Gastrocnemius medialis (tissue), 4 donors: Measurements from ENCODE around the gene C13orf46. TPM values are rescaled to one million over a fixed set of nuclear protein-coding genes. Genes with fewer than 3 reads are reported as not detected.
A peak's percentile ranks its signal among the peaks of the same experiment; 100 is the strongest.

ENCODE experiments used
- ATAC-seq, 2 donors: fragments of 150-250 bp; one replicate each; pipeline ENCODE4 v1.9.1; 2016
- DNase-seq, 2 donors: peaks; one replicate each; pipeline ENCODE4 v3.0.0-alpha.2; 2019
- H3K27ac ChIP-seq, 4 donors: fragments of 200-600 bp; sonication (generic); 1 replicate in 1 of 4; 2 replicates in 3 of 4; pipeline ENCODE4 v1.5.1; 2016 to 2018; ENCODE audit warnings: mild to moderate bottlenecking in 2 of 4, moderate library complexity in 1 of 4
- H3K27me3 ChIP-seq, 3 donors: fragments of 200-600 bp; sonication (generic) in 2 of 3; 1 replicate in 1 of 3; 2 replicates in 2 of 3; pipeline versions ENCODE4 v1.5.1 to v1.6.0; 2016 to 2019; ENCODE audit warnings: mild to moderate bottlenecking in 1 of 3, moderate library complexity in 1 of 3
- H3K36me3 ChIP-seq, 2 donors: fragments of 200-600 bp; sonication (generic) in 1 of 2; one replicate each; pipeline ENCODE4 v1.5.1; 2017 to 2018
- H3K4me1 ChIP-seq, 2 donors: fragments of 200-600 bp; sonication (generic) in 1 of 2; one replicate each; pipeline ENCODE4 v1.5.1; 2016 to 2017; ENCODE audit warnings: mild to moderate bottlenecking in 2 of 2
- H3K4me3 ChIP-seq, 4 donors: fragments of 200-600 bp; sonication (generic) in 3 of 4; 1 replicate in 1 of 4; 2 replicates in 3 of 4; pipeline ENCODE4 v1.5.1; 2016 to 2019; ENCODE audit warnings: mild to moderate bottlenecking in 2 of 4
- H3K9me3 ChIP-seq, 3 donors: fragments of 200-600 bp; sonication (generic) in 2 of 3; 1 replicate in 1 of 3; 2 replicates in 2 of 3; pipeline ENCODE4 v1.5.1; 2016 to 2019
- POLR2A ChIP-seq, 2 donors: fragments of 450-650 bp; IDR thresholded peaks; one replicate each; pipeline ENCODE4 v1.6.1; 2017; ENCODE audit warnings: antibody characterized with exemption in 2 of 2, mild to moderate bottlenecking in 2 of 2, moderate library complexity in 2 of 2
- in situ Hi-C, 4 donors: fragments of 200-750 bp; cut with MboI; loops; one replicate each; pipeline versions ENCODE4 v1.15.0 to v1.8.0; 2017; ENCODE audit warnings: low sequenced_read_pairs in 4 of 4
- intact Hi-C: fragments of 100-400 bp; cut with DNase I; formaldehyde crosslinking; loops from one replicate; pipeline ENCODE4 v1.15.1; 2023; ENCODE audit warnings: low total_unique reads
- total RNA-seq, 4 donors: library from RNA; depleted of rRNA; stranded (reverse); fragments of >200 nt; gene quantifications; one replicate each; pipeline versions ENCODE4 v1.1.0 to v1.2.3, GENCODE V29; 2016
- TF ChIP-seq, protein P1 (sequence below), 5 experiments: fragments of 450-650 bp in 3 of 5; fragments of 200-600 bp in 2 of 5; sonication (generic) in 2 of 5; IDR thresholded peaks in 4 of 5; conservative IDR thresholded peaks in 1 of 5; 1 replicate in 4 of 5; 2 replicates in 1 of 5; pipeline ENCODE4 v1.5.1; 2016 to 2019; ENCODE audit warnings: antibody characterized with exemption in 5 of 5, mild to moderate bottlenecking in 3 of 5, moderate library complexity in 3 of 5

The C13orf46 gene
- total RNA-seq, 4 donors from 2014 or later, result 0.10 to 0.69 (median 0.15) TPM; not detected in 1

DNA sequence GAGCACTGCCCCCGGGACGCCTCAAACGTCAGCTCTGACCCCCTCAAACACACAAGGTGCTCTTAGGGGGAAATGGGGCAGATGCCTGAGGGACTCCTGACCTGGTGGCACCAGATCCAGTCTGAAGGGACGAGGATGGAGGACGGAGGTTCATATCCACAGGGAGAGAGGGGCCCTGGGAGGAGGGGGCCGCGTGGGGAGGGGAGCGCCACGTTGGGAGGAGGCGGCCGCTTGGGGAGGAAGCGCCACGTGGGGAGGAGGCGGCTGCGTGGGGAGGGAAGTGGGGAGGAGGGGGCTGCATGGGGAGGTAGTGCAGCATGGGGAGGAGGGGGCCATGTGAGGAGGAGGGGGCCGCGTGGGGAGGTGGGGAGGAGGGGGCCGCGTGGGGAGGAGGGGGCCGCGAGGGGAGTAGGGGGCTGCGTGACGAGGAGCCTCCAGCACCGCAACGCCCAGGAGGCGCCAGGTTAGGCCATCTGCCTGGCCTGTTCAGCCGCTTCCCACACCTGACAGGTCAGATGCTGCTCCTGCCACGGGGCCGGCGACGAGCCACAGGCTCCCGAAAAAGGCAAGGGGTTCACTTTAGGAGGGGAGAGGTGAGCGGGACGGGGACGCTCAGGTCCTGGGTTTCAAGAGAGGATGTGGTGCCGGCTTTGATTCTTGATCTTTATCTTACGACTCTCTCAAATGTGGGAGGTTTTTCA is 36.7 kb upstream of the C13orf46 start:
- TF ChIP-seq, protein P1, sequence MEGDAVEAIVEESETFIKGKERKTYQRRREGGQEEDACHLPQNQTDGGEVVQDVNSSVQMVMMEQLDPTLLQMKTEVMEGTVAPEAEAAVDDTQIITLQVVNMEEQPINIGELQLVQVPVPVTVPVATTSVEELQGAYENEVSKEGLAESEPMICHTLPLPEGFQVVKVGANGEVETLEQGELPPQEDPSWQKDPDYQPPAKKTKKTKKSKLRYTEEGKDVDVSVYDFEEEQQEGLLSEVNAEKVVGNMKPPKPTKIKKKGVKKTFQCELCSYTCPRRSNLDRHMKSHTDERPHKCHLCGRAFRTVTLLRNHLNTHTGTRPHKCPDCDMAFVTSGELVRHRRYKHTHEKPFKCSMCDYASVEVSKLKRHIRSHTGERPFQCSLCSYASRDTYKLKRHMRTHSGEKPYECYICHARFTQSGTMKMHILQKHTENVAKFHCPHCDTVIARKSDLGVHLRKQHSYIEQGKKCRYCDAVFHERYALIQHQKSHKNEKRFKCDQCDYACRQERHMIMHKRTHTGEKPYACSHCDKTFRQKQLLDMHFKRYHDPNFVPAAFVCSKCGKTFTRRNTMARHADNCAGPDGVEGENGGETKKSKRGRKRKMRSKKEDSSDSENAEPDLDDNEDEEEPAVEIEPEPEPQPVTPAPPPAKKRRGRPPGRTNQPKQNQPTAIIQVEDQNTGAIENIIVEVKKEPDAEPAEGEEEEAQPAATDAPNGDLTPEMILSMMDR (IDR thresholded peaks at IDR 0.05 in 4 of 5, conservative IDR thresholded peaks at IDR 0.05 in 1 of 5), result no peak
- no peak for TF ChIP-seq POLR2A (IDR thresholded peaks at IDR 0.05)
- ATAC-seq (no peak), DNase-seq (no peak)
- in situ Hi-C loops, result no loop called here
- H3K4me1 ChIP-seq, result no peaks in the 10 kb centered on the region
- intact Hi-C loops, result no loop called here
- H3K36me3 ChIP-seq, result peaks cover 0 to 43% of the 10 kb centered on the region in 2 donors
- H3K9me3 ChIP-seq, result no peaks in the 10 kb centered on the region
- no peak overlapping the region for H3K4me3 ChIP-seq
- no peak overlapping the region for H3K27ac ChIP-seq
- no peaks in the 10 kb centered on the region for H3K27me3 ChIP-seq

DNA sequence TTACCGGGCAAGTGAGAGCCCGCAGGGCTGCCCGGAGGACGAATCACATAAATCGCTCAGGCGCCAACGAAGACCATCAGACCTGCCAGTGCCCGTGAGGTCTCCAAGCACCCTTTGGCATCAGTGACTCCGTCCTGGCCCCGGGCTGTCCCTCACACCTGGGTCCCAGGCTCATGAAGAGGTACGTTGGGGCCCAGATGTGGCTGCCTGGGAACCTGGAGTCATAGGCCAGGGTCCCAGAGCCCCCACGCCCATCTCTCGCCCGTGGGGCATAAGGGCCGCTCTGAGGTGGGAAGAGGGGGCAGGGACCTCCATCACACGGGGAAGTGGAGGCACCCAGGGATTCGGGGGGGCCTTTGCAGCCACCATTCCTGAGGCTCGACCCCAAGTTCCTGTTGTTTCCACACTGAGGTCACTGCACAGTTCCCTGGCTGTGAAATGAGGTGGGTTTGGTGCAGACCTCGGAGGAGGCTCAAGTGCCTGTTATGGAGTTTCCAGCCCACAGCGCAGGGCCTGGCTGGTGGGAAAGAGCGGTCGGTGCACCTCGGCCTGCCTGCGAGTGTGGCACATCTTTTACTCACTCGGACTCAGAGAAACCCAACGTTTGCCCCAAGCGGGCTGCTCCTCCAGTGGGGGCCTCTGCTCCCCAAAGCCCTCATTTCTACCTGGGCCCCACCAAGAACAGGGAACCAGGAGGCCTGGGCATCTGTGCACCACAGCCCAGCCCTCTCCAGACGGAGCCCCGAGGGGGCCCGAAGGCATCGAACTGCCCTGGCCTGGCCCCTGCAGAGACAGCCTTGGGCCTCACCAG is 35.9 kb upstream of the C13orf46 start:
- DNase-seq (peak in 1 of 2 donors; percentile 0), ATAC-seq (no peak)
- Histone ChIP-seq H3K36me3 (peaks cover 0 to 35% of the 10 kb centered on the region in 2 donors), H3K4me1 (no peaks in the 10 kb centered on the region), H3K27me3 (no peaks in the 10 kb centered on the region), H3K27ac (no peak overlapping the region), H3K4me3 (no peak overlapping the region), H3K9me3 (no peaks in the 10 kb centered on the region)
- TF ChIP-seq, protein P1 (IDR thresholded peaks at IDR 0.05 in 4 of 5, conservative IDR thresholded peaks at IDR 0.05 in 1 of 5), result no peak
- TF ChIP-seq POLR2A (IDR thresholded peaks at IDR 0.05), result no peak
- intact Hi-C loops (no loop called here), in situ Hi-C loops (no loop called here)

DNA sequence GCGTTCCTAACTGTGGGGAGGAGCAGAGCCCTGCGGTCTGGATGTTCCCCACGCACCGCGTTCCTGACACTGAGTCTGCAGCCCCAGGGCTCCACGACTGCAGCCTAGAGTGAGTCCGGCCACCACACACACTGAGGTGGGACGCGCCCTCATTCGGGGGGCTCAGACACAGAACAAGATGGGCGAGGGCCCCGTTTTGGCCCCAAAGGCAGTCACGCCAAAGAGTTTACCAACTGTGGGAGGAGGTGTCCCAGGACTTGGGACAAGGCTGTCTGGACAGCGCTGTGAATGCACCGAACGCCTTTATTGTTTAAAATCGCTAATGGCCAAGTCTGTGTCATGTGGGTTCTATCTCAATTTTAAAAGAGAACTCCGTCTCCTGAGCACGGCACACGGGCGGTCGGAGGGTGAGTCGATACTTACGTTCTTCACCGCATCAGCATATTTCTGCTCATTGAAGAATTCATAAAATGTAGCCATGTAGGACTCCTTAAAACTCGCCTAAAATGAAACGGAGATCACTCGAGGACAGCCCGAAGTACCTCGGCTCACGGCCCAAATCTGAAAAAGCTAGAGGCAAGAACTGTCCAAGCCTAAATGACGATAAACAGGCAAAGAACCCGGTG is 35.2 kb upstream of the C13orf46 start:
- in situ Hi-C loops, result no loop called here
- no peaks in the 10 kb centered on the region for H3K27me3 ChIP-seq
- TF ChIP-seq, protein P1 (IDR thresholded peaks at IDR 0.05 in 4 of 5, conservative IDR thresholded peaks at IDR 0.05 in 1 of 5), result no peak
- TF ChIP-seq POLR2A (IDR thresholded peaks at IDR 0.05), result no peak
- H3K4me3 ChIP-seq, result no peak overlapping the region
- no peak for ATAC-seq
- H3K9me3 ChIP-seq, result no peaks in the 10 kb centered on the region
- DNase-seq, result no peak
- peaks cover 0 to 28% of the 10 kb centered on the region in 2 donors for H3K36me3 ChIP-seq
- intact Hi-C loops, result no loop called here
- no peak overlapping the region for H3K27ac ChIP-seq
- no peaks in the 10 kb centered on the region for H3K4me1 ChIP-seq

DNA sequence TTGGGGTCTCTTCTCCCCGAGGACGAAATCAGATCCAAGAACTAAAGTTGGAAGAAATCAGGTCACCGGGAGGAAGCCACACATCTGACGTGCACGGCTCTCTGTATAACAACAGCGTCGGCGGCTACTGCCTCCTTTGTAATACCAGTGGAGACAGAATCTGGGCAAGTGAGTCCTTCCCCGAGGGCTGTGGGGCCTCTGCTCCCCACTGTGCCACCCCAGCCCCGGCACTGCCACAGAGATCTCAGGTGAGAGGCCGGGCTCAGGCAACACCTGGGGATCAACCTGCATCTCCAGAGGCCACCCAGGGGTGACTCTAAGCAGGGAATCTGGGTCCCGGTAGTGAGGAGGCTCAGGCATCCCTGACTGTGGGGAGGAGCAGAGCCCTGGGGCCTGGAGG is 33.7 kb upstream of the C13orf46 start:
- no peak for TF ChIP-seq POLR2A (IDR thresholded peaks at IDR 0.05)
- TF ChIP-seq, protein P1 (IDR thresholded peaks at IDR 0.05 in 4 of 5, conservative IDR thresholded peaks at IDR 0.05 in 1 of 5), result no peak
- H3K36me3 ChIP-seq, result peaks cover 0 to 25% of the 10 kb centered on the region in 2 donors
- no peaks in the 10 kb centered on the region for H3K9me3 ChIP-seq
- H3K4me1 ChIP-seq, result no peaks in the 10 kb centered on the region
- DNase-seq (peak in 1 of 2 donors; percentile 0), ATAC-seq (no peak)
- in situ Hi-C loops (no loop called here), intact Hi-C loops (no loop called here)
- no peaks in the 10 kb centered on the region for H3K27me3 ChIP-seq
- H3K4me3 ChIP-seq, result no peak overlapping the region
- no peak overlapping the region for H3K27ac ChIP-seq
